Left ventricle myocardium inferior (tissue), 1 donor: Measurements from ENCODE around the gene KRT36. TPM values are rescaled to one million over a fixed set of nuclear protein-coding genes. Genes with fewer than 3 reads are reported as not detected.
A peak's percentile ranks its signal among the peaks of the same experiment; 100 is the strongest.

ENCODE experiments used
- DNase-seq: peaks from one replicate; pipeline ENCODE4 v3.0.0-alpha.2; 2020
- H3K27ac ChIP-seq: fragments of 200-600 bp; replicated peaks from 2 replicates; pipeline ENCODE4 v1.8.0; 2021
- H3K27me3 ChIP-seq: fragments of 200-600 bp; 2 replicates; pipeline ENCODE4 v1.8.0; 2021; ENCODE audit warnings: low read depth
- H3K36me3 ChIP-seq: fragments of 200-600 bp; 2 replicates; pipeline ENCODE4 v1.8.0; 2021
- H3K4me1 ChIP-seq: fragments of 200-600 bp; 2 replicates; pipeline ENCODE4 v1.8.0; 2021
- H3K4me3 ChIP-seq: fragments of 200-600 bp; 2 replicates; pipeline ENCODE4 v1.8.0; 2021; ENCODE audit warnings: mild to moderate bottlenecking, moderate library complexity
- H3K9me3 ChIP-seq: fragments of 200-600 bp; replicated peaks from 2 replicates; pipeline ENCODE4 v1.8.0; 2021
- CTCF ChIP-seq: fragments of 200-600 bp; IDR thresholded peaks from 2 replicates; pipeline ENCODE4 v1.8.0; 2021; ENCODE audit warnings: antibody characterized with exemption, mild to moderate bottlenecking, borderline replicate concordance
- intact Hi-C: fragments of 100-400 bp; cut with micrococcal nuclease; formaldehyde crosslinking; loops from one replicate; pipeline ENCODE4 v1.11.0; 2022
- total RNA-seq: library from RNA; stranded (reverse); fragmentation: NEBNext Ultra II Directional; extraction: Animal tissue kit (Norgen Biotek cat#: 25700); gene quantifications from one replicate; pipeline ENCODE4 v1.2.1, GENCODE V29; 2021
- donor health status: DM: no; HTN: yes; CAD: no; lungs with severe emphysema.

KRT36 gene
- total RNA-seq, 1 donor from 2014 or later, result not detected

GRCh38 chr17:41490000-41490990, 585 bp upstream of the KRT36 start:
- Histone ChIP-seq H3K27me3 (peaks cover 72% of the 10 kb centered on the region), H3K36me3 (no peaks in the 10 kb centered on the region), H3K27ac (no peak overlapping the region), H3K4me1 (no peaks in the 10 kb centered on the region), H3K9me3 (no peaks in the 10 kb centered on the region), H3K4me3 (no peak overlapping the region)
- intact Hi-C loops, result no loop called here
- no peak for DNase-seq
- no peak for TF ChIP-seq CTCF

- TF ChIP-seq CTCF, result peak; percentile 37
- intact Hi-C loops, result no loop called here
- Histone ChIP-seq H3K36me3 (no peaks in the 10 kb centered on the region), H3K4me1 (no peaks in the 10 kb centered on the region), H3K9me3 (no peaks in the 10 kb centered on the region), H3K27ac (no peak overlapping the region), H3K27me3 (peaks cover 90% of the 10 kb centered on the region), H3K4me3 (no peak overlapping the region)
- DNase-seq, result no peak
Observed at GRCh38 chr17:41486809-41487530, 2.7 kb downstream of the KRT36 start.

GRCh38 chr17:41486316-41486715, 3.4 kb downstream of the KRT36 start:
- intact Hi-C loops, result no loop called here
- Histone ChIP-seq H3K4me3 (no peak overlapping the region), H3K9me3 (no peaks in the 10 kb centered on the region), H3K27ac (no peak overlapping the region), H3K27me3 (peaks cover 88% of the 10 kb centered on the region), H3K36me3 (no peaks in the 10 kb centered on the region), H3K4me1 (no peaks in the 10 kb centered on the region)
- DNase-seq, result no peak
- no peak for TF ChIP-seq CTCF

GRCh38 chr17:41484920-41485904, 4.5 kb downstream of the KRT36 start:
- intact Hi-C loops, result no loop called here
- H3K4me3 ChIP-seq, result no peak overlapping the region
- no peaks in the 10 kb centered on the region for H3K9me3 ChIP-seq
- TF ChIP-seq CTCF, result no peak
- peaks cover 92% of the 10 kb centered on the region for H3K27me3 ChIP-seq
- H3K27ac ChIP-seq, result no peak overlapping the region
- H3K4me1 ChIP-seq, result no peaks in the 10 kb centered on the region
- no peak for DNase-seq
- no peaks in the 10 kb centered on the region for H3K36me3 ChIP-seq
